HG02610 (cell line): ENCODE results near the gene PREP.
A peak's percentile ranks its signal among the peaks of the same experiment; 100 is the strongest.
"Not testable (repeated sequence)": the region's sequence is repeated elsewhere in the genome, so short reads cannot be mapped to it uniquely, and the experiment has no call there.

ENCODE experiments used
- ATAC-seq: cut with Tn5 transposase; IDR thresholded peaks from one replicate; pipeline ENCODE4 v1.9.1; 2021; ENCODE audit warnings: mild to moderate bottlenecking, moderate library complexity; ENCODE audit not compliant: unreplicated experiment

Gene PREP

GRCh38 chr6:105402939-105403935 is at the start of gene PREP:
PREP (minus strand) TSS chr6:105403082; CDS start chr6:105402891, 191 bp downstream.
- ATAC-seq, result peak; percentile 95

- ATAC-seq, result no peak
These were observed 49.5 kb upstream of the PREP start for GRCh38 chr6:105452376-105452775.

GRCh38 chr6:105449756-105450390 is 47.0 kb upstream of the PREP start:
- ATAC-seq, result no peak

GRCh38 chr6:105445481-105445880 is 42.6 kb upstream of the PREP start:
- ATAC-seq, result no peak

- no peak for ATAC-seq
These were observed 41.1 kb upstream of the PREP start for GRCh38 chr6:105443941-105444340.

GRCh38 chr6:105442369-105442768 is 39.5 kb upstream of the PREP start:
- ATAC-seq, result no peak

GRCh38 chr6:105437236-105437635 is 34.4 kb upstream of the PREP start:
- no peak for ATAC-seq

GRCh38 chr6:105433723-105434122 is 30.8 kb upstream of the PREP start:
- ATAC-seq, result no peak

- no peak for ATAC-seq
These were observed 29.9 kb upstream of the PREP start for GRCh38 chr6:105432797-105433196.

GRCh38 chr6:105431226-105431625 is 28.3 kb upstream of the PREP start:
- ATAC-seq, result no peak

GRCh38 chr6:105430685-105431084 is 27.8 kb upstream of the PREP start:
- no peak for ATAC-seq

- ATAC-seq, result no peak
These were observed 26.8 kb upstream of the PREP start for GRCh38 chr6:105429676-105430075.

- no peak for ATAC-seq
These were observed 25.6 kb upstream of the PREP start for GRCh38 chr6:105428342-105428957.

- no peak for ATAC-seq
These were observed 21.4 kb upstream of the PREP start for GRCh38 chr6:105424175-105424783.

GRCh38 chr6:105416971-105417370 is 14.1 kb upstream of the PREP start:
- ATAC-seq, result not testable (repeated sequence)

- ATAC-seq, result no peak
These were observed 6.9 kb upstream of the PREP start for GRCh38 chr6:105409734-105410133.

GRCh38 chr6:105402090-105402938 is 568 bp downstream of the PREP start:
- peak; percentile 40 for ATAC-seq

GRCh38 chr6:105401247-105402089 is 1.4 kb downstream of the PREP start:
- no peak for ATAC-seq

- no peak for ATAC-seq
These were observed 2.4 kb downstream of the PREP start for GRCh38 chr6:105400501-105400900.
